WTC11 (cell line): ENCODE results near the gene FAM151A.

Experiments
- ATF3 ChIP-seq: sonication (generic); formaldehyde crosslinking; conservative IDR thresholded peaks from 2 replicates; pipeline ENCODE4 v1.8.1; 2022; ENCODE audit warnings: mild to moderate bottlenecking, missing genetic modification reagents
- CTCF ChIP-seq: fragments of 200-600 bp; IDR thresholded peaks from 2 replicates; pipeline ENCODE4 v1.8.0; 2022; ENCODE audit warnings: antibody characterized with exemption
- FOXK1 ChIP-seq: sonication (generic); formaldehyde crosslinking; IDR thresholded peaks from 2 replicates; pipeline ENCODE4 v1.8.0; 2022; ENCODE audit warnings: mild to moderate bottlenecking, moderate library complexity, missing genetic modification reagents
- HMGXB4 ChIP-seq: sonication (generic); formaldehyde crosslinking; IDR thresholded peaks from 2 replicates; pipeline ENCODE4 v1.8.1; 2023; ENCODE audit warnings: mild to moderate bottlenecking, moderate library complexity, missing genetic modification reagents
- IRF1 ChIP-seq: sonication (generic); formaldehyde crosslinking; IDR thresholded peaks from 2 replicates; pipeline ENCODE4 v1.8.0; 2023; ENCODE audit warnings: missing genetic modification reagents
- MYBL2 ChIP-seq: sonication (generic); formaldehyde crosslinking; IDR thresholded peaks from 2 replicates; pipeline ENCODE4 v1.8.1; 2023; ENCODE audit warnings: mild to moderate bottlenecking, moderate library complexity, missing genetic modification reagents
- NFYB ChIP-seq: sonication (generic); formaldehyde crosslinking; conservative IDR thresholded peaks from 2 replicates; pipeline ENCODE4 v1.8.0; 2022; ENCODE audit warnings: low read depth, missing genetic modification reagents
- SMAD3 ChIP-seq: sonication (generic); formaldehyde crosslinking; IDR thresholded peaks from 2 replicates; pipeline ENCODE4 v1.8.0; 2022; ENCODE audit warnings: missing genetic modification reagents, mild to moderate bottlenecking, borderline replicate concordance
- ZNF671 ChIP-seq: fragments of 250-450 bp; sonication (Bioruptor Pico); IDR thresholded peaks from 2 replicates; pipeline ENCODE4 v1.8.0; 2021; ENCODE audit warnings: mild to moderate bottlenecking

GRCh38 chr1:54609301-54609921 lies 13.9 kb downstream of the FAM151A start:
- no peak for TF ChIP-seq MYBL2 (CRISPR knock-in tag)
- TF ChIP-seq CTCF = no peak
- no peak for TF ChIP-seq IRF1 (CRISPR knock-in tag)
- TF ChIP-seq SMAD3 (CRISPR knock-in tag) = no peak
- TF ChIP-seq FOXK1 (CRISPR knock-in tag) = no peak
- no peak for TF ChIP-seq ATF3 (CRISPR knock-in tag)
- TF ChIP-seq NFYB = no peak
- no peak for TF ChIP-seq ZNF671
- TF ChIP-seq HMGXB4 (CRISPR knock-in tag) = no peak
